Neural crest cell (in vitro differentiated cells): ENCODE measurements around the gene DLST. TPM values are rescaled to one million over a fixed set of nuclear protein-coding genes. Genes with fewer than 3 reads are reported as not detected.

Experiments
- DNase-seq: peaks from one replicate; pipeline ENCODE4 v3.0.0; 2021; ENCODE audit warnings: low read depth, mixed read lengths, low spot score
- H3K27ac Mint-ChIP-seq: one replicate; pipeline ENCODE4 v1.8.0; 2021; ENCODE audit warnings: mild to moderate bottlenecking, mixed read lengths; ENCODE audit not compliant: unreplicated experiment
- H3K27me3 Mint-ChIP-seq: 2 replicates; pipeline ENCODE4 v1.8.0; 2021; ENCODE audit warnings: low read depth, mild to moderate bottlenecking, mixed read lengths
- H3K36me3 Mint-ChIP-seq: 2 replicates; pipeline ENCODE4 v1.8.0; 2021; ENCODE audit warnings: low read depth, mild to moderate bottlenecking, mixed read lengths
- H3K4me1 Mint-ChIP-seq: 2 replicates; pipeline ENCODE4 v1.8.0; 2021; ENCODE audit warnings: mixed read lengths
- H3K4me3 Mint-ChIP-seq: one replicate; pipeline ENCODE4 v1.8.0; 2021; ENCODE audit warnings: mild to moderate bottlenecking, mixed read lengths
- H3K9me3 Mint-ChIP-seq: 2 replicates; pipeline ENCODE4 v1.8.0; 2021; ENCODE audit warnings: mixed read lengths
- CTCF ChIP-seq: fragments of 200-600 bp; sonication (generic); conservative IDR thresholded peaks from 2 replicates; pipeline ENCODE4 v1.5.0; 2021; ENCODE audit warnings: antibody characterized with exemption, mild to moderate bottlenecking
- total RNA-seq: library from RNA; stranded (reverse); gene quantifications from 2 replicates; pipeline ENCODE4 v1.2.1, GENCODE V29; 2021

DLST gene
- total RNA-seq, 1 donor from 2014 or later = 97.4 TPM

- Mint-ChIP-seq H3K36me3 (no peaks in the 10 kb centered on the region), H3K9me3 (no peaks in the 10 kb centered on the region), H3K4me1 (peaks cover 10% of the 10 kb centered on the region), H3K4me3 (no peak overlapping the region), H3K27me3 (peaks cover 6% of the 10 kb centered on the region), H3K27ac (peak overlapping the region; percentile 71)
- no peak for DNase-seq
- TF ChIP-seq CTCF = no peak
Observed at GRCh38 chr14:74919421-74920165, 37.9 kb downstream of the DLST start.

DNA sequence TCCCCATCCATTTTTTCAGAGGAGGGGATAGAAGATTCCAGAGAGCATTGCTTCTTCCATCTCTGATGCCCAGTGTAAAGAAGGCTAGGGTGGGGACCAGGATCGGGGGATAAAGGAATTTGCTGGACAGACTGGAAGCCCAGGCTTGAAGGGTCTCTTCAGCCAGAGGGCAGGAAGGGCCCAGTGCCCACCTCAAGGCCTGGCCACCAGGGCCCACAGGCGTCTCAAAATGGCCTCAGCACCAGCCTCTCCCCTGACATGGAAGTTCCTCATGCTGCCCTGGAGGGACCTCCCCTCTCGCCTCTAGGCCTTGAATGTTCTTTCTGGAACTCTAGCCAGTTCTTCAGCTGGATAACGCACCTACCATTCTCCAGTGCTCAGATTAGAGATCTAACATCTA is 38.6 kb downstream of the DLST start:
- Mint-ChIP-seq H3K36me3 (no peaks in the 10 kb centered on the region), H3K9me3 (no peaks in the 10 kb centered on the region), H3K4me1 (peaks cover 10% of the 10 kb centered on the region), H3K27me3 (peaks cover 13% of the 10 kb centered on the region), H3K27ac (no peak overlapping the region), H3K4me3 (no peak overlapping the region)
- no peak for TF ChIP-seq CTCF
- no peak for DNase-seq

DNA sequence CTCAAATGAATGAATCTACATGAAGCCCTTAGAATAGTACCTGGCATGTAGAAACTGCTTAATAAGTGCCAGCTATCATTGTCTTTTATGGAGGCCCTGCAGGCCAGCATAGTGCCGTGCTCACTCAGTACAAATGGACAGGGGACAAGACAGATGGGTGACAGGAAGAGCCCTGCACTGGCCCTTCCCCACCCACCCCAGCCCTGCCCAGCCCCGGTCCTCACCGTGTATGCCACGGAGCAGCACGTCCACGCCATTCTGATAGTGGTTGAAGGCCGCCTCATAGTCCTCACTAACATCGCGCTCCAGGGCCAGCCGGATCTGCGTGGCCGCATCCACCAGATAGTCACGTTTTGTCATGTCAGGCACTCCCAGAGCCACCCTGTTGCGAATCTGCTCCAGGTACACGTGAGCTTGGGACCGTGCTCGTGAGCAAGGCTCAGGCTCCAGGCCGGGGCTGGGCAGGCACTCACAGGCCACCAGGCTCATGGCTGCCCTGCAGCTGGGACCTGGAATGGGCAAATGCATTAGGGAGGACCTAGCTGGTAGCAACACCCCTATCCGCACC is 39.4 kb downstream of the DLST start:
- Mint-ChIP-seq H3K27me3 (peaks cover 17% of the 10 kb centered on the region), H3K36me3 (no peaks in the 10 kb centered on the region), H3K4me3 (no peak overlapping the region), H3K4me1 (peaks cover 10% of the 10 kb centered on the region), H3K9me3 (no peaks in the 10 kb centered on the region), H3K27ac (no peak overlapping the region)
- no peak for DNase-seq
- TF ChIP-seq CTCF = no peak

DNA sequence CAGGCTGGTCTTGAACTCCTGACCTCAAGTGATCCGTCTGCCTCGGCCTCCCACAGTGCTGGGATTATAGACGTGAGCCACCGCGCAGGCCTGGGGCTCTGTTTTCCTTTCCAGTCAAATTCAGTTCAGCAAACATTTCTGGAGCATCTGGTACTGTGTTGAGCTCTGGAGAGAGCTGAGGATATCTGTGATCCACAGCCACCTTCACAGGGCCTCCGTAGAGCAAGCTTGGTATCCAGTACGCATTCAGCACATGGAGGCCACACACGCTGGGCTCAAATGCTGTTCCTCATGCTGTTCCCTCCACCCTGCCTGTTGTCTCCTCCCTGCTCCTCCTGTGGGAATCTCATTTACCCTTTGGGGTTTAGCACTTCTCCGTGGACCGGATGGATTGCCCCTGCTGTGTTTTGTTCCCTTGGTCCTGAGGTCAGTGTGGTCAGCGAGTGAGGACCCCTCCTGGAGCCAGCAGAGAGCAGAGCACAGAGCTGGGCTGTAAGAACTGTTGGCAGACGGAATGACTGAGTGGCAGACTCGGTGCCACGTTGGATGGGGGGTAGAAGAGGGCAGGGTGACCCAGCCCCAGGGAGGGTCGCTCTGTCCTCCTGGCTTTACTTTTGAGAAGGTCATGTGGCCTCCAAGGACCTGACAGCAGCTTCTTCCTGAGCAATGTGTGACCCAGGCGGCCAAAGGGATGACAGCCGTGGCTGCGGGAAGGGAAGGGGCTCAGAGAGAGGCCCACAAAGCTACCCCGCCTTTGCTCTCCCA is 40.5 kb downstream of the DLST start:
- Mint-ChIP-seq H3K27ac (peak overlapping the region; percentile 90), H3K9me3 (no peaks in the 10 kb centered on the region), H3K36me3 (no peaks in the 10 kb centered on the region), H3K4me1 (peaks cover 10% of the 10 kb centered on the region), H3K27me3 (peaks cover 27% of the 10 kb centered on the region), H3K4me3 (peak overlapping the region; percentile 87)
- no peak for DNase-seq
- no peak for TF ChIP-seq CTCF

DNA sequence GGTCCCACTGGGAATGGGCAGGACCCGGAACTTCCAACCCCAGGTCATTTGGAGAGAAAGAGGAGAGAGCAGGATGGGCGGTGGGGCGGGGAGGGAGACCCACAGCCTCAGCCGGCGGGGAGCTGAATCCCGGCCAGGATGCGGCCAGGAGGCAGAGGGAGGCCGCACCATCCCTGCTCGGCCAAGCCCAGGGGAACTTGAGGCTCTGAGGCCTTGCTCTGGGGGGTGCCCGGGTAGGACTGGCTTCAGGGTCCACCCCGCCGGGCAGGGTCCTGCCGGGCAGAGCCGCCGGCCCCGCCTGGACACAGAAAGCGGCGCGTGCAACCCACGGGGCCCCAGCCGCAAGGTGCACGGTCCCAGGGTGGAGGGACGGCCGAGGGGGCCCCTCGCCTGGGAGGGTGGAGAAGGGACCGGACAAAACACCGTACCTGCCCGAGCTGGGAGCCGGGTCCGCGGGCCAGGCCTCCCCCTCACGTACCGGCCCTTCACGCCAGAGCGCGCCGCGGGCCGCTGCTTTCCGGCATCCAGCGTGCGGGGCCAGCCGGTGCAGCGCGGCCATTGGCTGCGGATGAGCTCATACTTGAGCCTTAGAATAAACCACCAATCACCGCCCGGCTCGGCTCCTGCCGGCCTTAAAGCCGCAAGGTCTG is 41.2 kb downstream of the DLST start, which contains the start of gene RPS6KL1:
Gene RPS6KL1 (minus strand): TSS at position 509 of the 650 bp plus-strand sequence. CDS start 1,719 bp downstream, outside the sequence.
- Mint-ChIP-seq H3K4me1 (peaks cover 6% of the 10 kb centered on the region), H3K4me3 (peak within 1 kb of the TSS; percentile 87), H3K27ac (peak within 1 kb of the TSS; percentile 90), H3K36me3 (no peaks in the 10 kb centered on the region), H3K27me3 (peaks cover 33% of the 10 kb centered on the region), H3K9me3 (no peaks in the 10 kb centered on the region)
- peak; percentile 77 for DNase-seq
- TF ChIP-seq CTCF = no peak
